Cardiac muscle cell (in vitro differentiated cells and primary cell): ENCODE measurements around the gene AHSA1. TPM values are rescaled to one million over a fixed set of nuclear protein-coding genes. Genes with fewer than 3 reads are reported as not detected.
"Not testable (repeated sequence)": the region's sequence is repeated elsewhere in the genome, so short reads cannot be mapped to it uniquely, and the experiment has no call there.

Experiments
- DNase-seq, 2 donors: peaks; one replicate each; pipeline versions ENCODE4 v3.0.0 to v3.0.0-alpha.2; 2010 to 2017; ENCODE audit warnings: low read depth in 1 of 2, low spot score in 1 of 2
- H3K27ac ChIP-seq: fragments of 200-600 bp; sonication (generic); 2 replicates; pipeline ENCODE4 v1.5.1; 2016
- H3K27me3 ChIP-seq: fragments of 200-600 bp; sonication (generic); 2 replicates; pipeline ENCODE4 v1.6.0; 2016; ENCODE audit warnings: control low read depth
- H3K36me3 ChIP-seq: fragments of 200-600 bp; sonication (generic); 2 replicates; pipeline ENCODE4 v1.5.1; 2016; ENCODE audit warnings: control low read depth
- H3K4me1 ChIP-seq: fragments of 200-600 bp; sonication (generic); 2 replicates; pipeline ENCODE4 v1.8.1; 2017; ENCODE audit warnings: low read depth, mild to moderate bottlenecking, mixed run types
- H3K4me3 ChIP-seq: fragments of 200-600 bp; sonication (generic); 2 replicates; pipeline ENCODE4 v1.5.1; 2016; ENCODE audit warnings: mild to moderate bottlenecking
- H3K9me3 ChIP-seq: fragments of 200-600 bp; sonication (generic); 2 replicates; pipeline ENCODE4 v1.5.1; 2017; ENCODE audit warnings: low read depth, mild to moderate bottlenecking, control low read depth
- polyA plus RNA-seq: library from polyadenylated mRNA; unstranded; fragments of >200 nt; fragmentation: Nextera tagmentation; extraction: Ambion mirVana; gene quantifications from 2 replicates; pipeline ENCODE4 v1.2.1, GENCODE V29; 2016
- total RNA-seq: library from RNA; depleted of rRNA; stranded (reverse); fragments of >200 nt; gene quantifications from 2 replicates; pipeline ENCODE4 v1.2.3, GENCODE V29; 2016
- TF ChIP-seq, protein P1 (sequence below): IDR thresholded peaks from 2 replicates; pipeline ENCODE4 v1.5.1; 2012; ENCODE audit warnings: low read depth, mild to moderate bottlenecking, low read length

The AHSA1 gene
- total RNA-seq (193 and 209 TPM in 2 replicates), polyA plus RNA-seq (137 and 182 TPM in 2 replicates)

DNA sequence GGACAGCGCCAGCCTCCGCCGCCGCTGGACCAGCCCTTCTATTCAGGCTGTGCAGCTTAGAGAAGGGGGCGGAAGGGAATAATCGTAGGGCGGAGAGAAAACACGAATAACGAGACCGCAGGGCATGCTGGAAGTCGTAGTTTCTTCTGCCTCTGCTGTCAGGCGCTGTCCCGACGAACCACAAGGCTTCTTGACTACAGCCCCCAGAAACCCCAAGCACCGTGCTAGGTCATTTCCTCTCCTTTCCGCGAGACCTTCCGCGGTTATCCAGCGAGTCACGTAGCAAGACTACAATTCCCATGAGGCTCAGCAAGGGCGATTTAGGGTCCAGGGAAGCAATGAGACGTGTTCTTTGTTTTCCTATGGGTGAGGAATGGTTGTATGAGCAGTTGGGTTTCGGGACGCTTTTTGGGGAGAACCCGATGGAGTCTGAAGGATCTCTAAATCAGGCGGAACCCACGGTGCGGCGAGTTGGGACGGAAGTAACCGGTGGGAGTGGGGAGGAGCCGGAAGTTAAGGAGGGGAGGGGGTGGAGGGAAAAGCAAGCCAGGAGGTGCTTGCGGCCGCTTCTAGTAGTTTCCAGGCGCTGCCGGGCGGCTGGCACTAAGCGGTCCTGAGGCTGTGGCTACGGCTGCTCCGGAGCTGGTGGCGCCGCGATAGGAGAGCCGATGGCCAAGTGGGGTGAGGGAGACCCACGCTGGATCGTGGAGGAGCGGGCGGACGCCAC, at the start of gene AHSA1, which contains the start of gene VIPAS39:
AHSA1 (plus strand) TSS at position 572 of the 727 bp plus-strand sequence; CDS start at position 669, 97 bp downstream.
VIPAS39 (minus strand) TSS at position 80 of the 727 bp plus-strand sequence. CDS start 3,499 bp downstream, outside the sequence.
- H3K4me3 ChIP-seq = peak within 1 kb of the TSS; percentile 71
- TF ChIP-seq, protein P1, sequence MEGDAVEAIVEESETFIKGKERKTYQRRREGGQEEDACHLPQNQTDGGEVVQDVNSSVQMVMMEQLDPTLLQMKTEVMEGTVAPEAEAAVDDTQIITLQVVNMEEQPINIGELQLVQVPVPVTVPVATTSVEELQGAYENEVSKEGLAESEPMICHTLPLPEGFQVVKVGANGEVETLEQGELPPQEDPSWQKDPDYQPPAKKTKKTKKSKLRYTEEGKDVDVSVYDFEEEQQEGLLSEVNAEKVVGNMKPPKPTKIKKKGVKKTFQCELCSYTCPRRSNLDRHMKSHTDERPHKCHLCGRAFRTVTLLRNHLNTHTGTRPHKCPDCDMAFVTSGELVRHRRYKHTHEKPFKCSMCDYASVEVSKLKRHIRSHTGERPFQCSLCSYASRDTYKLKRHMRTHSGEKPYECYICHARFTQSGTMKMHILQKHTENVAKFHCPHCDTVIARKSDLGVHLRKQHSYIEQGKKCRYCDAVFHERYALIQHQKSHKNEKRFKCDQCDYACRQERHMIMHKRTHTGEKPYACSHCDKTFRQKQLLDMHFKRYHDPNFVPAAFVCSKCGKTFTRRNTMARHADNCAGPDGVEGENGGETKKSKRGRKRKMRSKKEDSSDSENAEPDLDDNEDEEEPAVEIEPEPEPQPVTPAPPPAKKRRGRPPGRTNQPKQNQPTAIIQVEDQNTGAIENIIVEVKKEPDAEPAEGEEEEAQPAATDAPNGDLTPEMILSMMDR = no peak
- DNase-seq = peak; percentile 97 to 100
- peaks cover 18% of the 10 kb centered on the region for H3K36me3 ChIP-seq
- H3K27ac ChIP-seq = peak within 1 kb of the TSS; percentile 96
- peaks cover 6% of the 10 kb centered on the region for H3K4me1 ChIP-seq
- no peaks in the 10 kb centered on the region for H3K27me3 ChIP-seq
- no peaks in the 10 kb centered on the region for H3K9me3 ChIP-seq

DNA sequence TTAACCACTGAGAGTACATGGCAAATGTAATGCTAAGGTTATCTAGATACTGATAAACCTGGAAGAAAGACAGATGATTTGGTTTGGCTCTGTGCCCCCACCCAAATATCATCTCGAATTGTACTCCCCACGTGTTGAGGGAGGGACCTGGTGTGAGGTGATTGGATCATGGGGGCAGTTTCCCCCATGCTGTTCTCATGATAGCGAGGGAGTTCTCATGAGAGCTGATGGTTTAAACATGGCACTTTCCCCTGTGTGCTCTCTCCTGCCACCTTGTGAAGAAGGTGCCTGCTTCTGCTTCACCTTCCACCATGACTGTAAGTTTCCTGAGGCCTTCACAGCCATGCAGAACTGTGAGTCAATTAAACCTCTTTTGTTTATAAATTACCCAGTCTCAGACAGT, 48.8 kb upstream of the AHSA1 start:
- H3K4me3 ChIP-seq = no peak overlapping the region
- DNase-seq = peak; percentile 12 to 65
- no peaks in the 10 kb centered on the region for H3K9me3 ChIP-seq
- TF ChIP-seq, protein P1 = no peak
- H3K4me1 ChIP-seq = no peaks in the 10 kb centered on the region
- H3K27me3 ChIP-seq = no peaks in the 10 kb centered on the region
- H3K36me3 ChIP-seq = no peaks in the 10 kb centered on the region
- H3K27ac ChIP-seq = no peak overlapping the region

DNA sequence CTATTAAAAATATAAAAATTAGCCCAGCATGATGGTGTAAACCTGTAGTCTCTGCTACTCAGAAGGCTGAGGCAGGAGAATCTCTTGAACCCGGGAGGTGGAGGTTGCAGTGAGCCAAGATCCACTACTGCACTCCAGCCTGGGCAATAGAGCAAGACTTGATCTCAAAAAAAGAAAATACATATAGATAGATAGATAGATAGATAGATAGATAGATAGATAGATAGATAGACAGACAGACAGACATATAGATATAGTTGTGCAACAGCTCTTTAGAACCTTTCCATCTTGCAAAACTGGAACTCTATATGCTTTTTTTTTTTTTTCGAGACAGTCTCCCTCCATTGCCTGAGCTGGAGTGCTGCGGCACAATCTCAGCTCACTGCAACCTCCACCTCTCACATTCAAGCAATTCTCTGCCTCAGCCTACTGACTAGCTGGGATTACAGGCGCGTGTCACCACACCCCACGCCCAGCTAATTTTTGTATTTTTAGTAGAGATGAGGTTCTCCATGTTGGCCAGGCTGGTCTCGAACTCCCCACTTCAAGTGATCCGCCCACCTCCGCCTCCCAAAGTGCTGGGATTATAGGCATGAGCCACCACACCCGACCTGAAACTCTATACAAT, 42.4 kb upstream of the AHSA1 start:
- H3K27me3 ChIP-seq, DNase-seq, H3K4me3 ChIP-seq: not testable (repeated sequence)

DNA sequence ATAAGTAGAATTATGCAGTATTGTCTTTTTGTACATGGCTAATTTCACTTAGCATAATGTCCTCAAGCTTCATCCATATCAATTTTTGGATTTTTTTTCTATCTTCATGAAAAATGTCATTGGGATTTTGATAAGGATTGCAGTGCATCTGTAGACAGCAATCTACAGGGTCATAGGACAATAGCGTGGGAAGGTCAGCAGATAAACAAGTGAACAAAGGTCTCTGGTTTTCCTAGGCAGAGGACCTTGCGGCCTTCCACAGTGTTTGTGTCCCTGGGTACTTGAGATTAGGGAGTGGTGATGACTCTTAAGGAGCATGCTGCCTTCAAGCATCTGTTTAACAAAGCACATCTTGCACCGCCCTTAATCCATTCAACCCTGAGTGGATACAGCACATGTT, 41.8 kb upstream of the AHSA1 start:
- H3K36me3 ChIP-seq, H3K27me3 ChIP-seq, DNase-seq, H3K4me3 ChIP-seq, H3K27ac ChIP-seq, H3K9me3 ChIP-seq, H3K4me1 ChIP-seq: not testable (repeated sequence)

More for the DNA sequence above, 42.4 kb upstream of the AHSA1 start:
- not testable (repeated sequence) for H3K4me1 ChIP-seq, H3K9me3 ChIP-seq, H3K36me3 ChIP-seq, H3K27ac ChIP-seq

DNA sequence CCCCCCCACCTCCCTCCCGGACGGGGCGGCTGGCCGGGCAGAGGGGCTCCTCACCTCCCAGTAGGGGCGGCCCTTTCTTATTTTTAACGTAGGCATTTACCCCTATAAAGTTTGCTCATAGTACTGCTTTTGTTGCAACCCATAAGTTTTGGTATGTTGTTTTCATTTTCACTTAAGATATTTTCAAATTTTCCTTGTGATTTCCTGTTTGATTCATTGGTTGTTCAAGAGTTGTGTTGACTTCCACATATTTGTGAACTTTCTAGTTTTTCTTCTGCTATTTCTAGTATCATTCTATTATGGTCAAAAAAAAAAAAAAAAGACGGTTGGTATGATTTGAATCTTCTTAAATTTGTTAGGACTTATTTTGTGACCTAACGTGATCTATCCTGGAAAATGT, 41.1 kb upstream of the AHSA1 start:
- TF ChIP-seq, protein P1 = no peak
- no peak overlapping the region for H3K27ac ChIP-seq
- no peak overlapping the region for H3K4me3 ChIP-seq
- H3K9me3 ChIP-seq = no peaks in the 10 kb centered on the region
- H3K27me3 ChIP-seq = no peaks in the 10 kb centered on the region
- DNase-seq = no peak
- H3K4me1 ChIP-seq = no peaks in the 10 kb centered on the region
- no peaks in the 10 kb centered on the region for H3K36me3 ChIP-seq

DNA sequence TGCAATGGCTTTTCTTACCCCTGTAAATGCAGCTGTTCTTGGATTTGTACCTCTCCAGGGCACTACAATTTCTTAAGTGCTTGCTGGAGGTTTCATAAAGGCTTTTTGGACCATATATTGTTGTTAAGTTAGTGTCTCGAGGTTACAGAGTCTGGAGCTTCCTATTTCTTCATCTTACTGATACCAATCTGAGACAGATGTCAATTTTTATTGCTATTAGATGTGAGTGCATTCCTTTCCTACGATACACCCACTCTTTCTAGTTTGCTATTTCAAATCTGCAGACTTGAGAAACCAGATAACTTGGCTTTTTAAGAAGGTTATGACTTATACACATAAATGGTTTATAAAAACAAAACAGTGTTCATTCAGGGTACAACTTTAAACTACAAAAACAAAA, 36.7 kb upstream of the AHSA1 start:
- Histone ChIP-seq H3K4me1 (no peaks in the 10 kb centered on the region), H3K9me3 (no peaks in the 10 kb centered on the region), H3K27ac (no peak overlapping the region), H3K4me3 (no peak overlapping the region), H3K36me3 (peaks cover 14% of the 10 kb centered on the region), H3K27me3 (no peaks in the 10 kb centered on the region)
- TF ChIP-seq, protein P1 = no peak
- DNase-seq = no peak
